OCI-LY3 (cell line): ENCODE measurements around the gene CHD6.

Source experiments
- EZH2phosphoT487 ChIP-seq: fragments of 200-600 bp; shearing (Covaris generic); IDR thresholded peaks from 2 replicates; pipeline ENCODE4 v1.6.1; 2018; ENCODE audit warnings: antibody characterized with exemption, mixed run types, low read depth
- TF ChIP-seq, protein P1 (sequence below): fragments of 200-600, 300-600 bp; sonication (generic); IDR thresholded peaks from 2 replicates; pipeline ENCODE4 v1.5.1; 2014; ENCODE audit warnings: antibody characterized with exemption, low read length, low read depth

DNA sequence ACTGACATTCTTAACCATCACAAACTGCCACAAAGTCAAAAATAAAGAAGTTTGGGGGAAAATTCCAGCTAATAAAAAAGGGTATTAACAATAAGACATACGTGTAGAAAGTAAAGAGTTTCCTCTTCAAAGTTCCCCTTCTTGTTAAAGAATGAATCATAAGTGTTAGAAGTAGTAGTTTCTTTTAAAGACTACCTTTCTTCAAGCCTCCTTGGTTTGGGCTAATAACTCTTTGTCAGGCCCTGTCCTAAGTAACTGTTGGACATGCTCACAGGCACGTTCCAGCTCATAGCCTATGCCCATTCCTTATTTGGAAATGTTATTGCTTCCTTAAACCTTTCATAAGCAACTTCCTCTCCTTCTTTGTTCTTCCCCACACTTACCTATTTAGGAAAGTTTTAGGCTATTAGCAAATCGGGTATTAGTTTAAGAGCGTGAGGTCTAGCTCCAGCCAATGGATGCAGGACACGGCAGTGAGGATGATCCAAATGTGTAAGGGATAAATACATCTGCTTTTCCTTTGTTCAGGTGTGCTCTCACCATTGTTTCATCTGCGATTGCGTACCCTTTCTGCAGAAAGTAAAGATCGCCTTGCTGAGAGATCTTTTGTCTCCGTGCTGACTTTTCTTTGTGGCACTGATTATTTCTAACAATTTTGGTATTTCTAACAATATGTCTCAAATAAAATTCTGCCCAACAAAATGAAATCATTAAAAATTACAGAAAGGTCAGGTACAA, 64.9 kb downstream of the CHD6 start:
- TF ChIP-seq, protein P1, sequence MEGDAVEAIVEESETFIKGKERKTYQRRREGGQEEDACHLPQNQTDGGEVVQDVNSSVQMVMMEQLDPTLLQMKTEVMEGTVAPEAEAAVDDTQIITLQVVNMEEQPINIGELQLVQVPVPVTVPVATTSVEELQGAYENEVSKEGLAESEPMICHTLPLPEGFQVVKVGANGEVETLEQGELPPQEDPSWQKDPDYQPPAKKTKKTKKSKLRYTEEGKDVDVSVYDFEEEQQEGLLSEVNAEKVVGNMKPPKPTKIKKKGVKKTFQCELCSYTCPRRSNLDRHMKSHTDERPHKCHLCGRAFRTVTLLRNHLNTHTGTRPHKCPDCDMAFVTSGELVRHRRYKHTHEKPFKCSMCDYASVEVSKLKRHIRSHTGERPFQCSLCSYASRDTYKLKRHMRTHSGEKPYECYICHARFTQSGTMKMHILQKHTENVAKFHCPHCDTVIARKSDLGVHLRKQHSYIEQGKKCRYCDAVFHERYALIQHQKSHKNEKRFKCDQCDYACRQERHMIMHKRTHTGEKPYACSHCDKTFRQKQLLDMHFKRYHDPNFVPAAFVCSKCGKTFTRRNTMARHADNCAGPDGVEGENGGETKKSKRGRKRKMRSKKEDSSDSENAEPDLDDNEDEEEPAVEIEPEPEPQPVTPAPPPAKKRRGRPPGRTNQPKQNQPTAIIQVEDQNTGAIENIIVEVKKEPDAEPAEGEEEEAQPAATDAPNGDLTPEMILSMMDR = no peak
- no peak for TF ChIP-seq EZH2phosphoT487
